GM18858 (cell line): ENCODE data around the gene OLFM1.

Experiments used
- ATAC-seq: cut with Tn5 transposase; IDR thresholded peaks from one replicate; pipeline ENCODE4 v1.9.1; 2021; ENCODE audit not compliant: unreplicated experiment

Gene OLFM1

GRCh38 chr9:135076143-135076875, 11.2 kb upstream of the OLFM1 start:
- no peak for ATAC-seq

- ATAC-seq, result no peak
Observed at GRCh38 chr9:135076876-135077430, 10.5 kb upstream of the OLFM1 start.

- no peak for ATAC-seq
Observed at GRCh38 chr9:135077497-135078200, 9.8 kb upstream of the OLFM1 start.

GRCh38 chr9:135078361-135078821, 9.1 kb upstream of the OLFM1 start:
- ATAC-seq, result no peak

- no peak for ATAC-seq
Observed at GRCh38 chr9:135079018-135079417, 8.4 kb upstream of the OLFM1 start.

GRCh38 chr9:135079676-135080075, 7.8 kb upstream of the OLFM1 start:
- ATAC-seq, result no peak

GRCh38 chr9:135080286-135081263, 6.9 kb upstream of the OLFM1 start:
- ATAC-seq, result no peak

- no peak for ATAC-seq
Observed at GRCh38 chr9:135081264-135081660, 6.2 kb upstream of the OLFM1 start.

- no peak for ATAC-seq
Observed at GRCh38 chr9:135081731-135082130, 5.7 kb upstream of the OLFM1 start.

- no peak for ATAC-seq
Observed at GRCh38 chr9:135082536-135082935, 4.9 kb upstream of the OLFM1 start.

- ATAC-seq, result no peak
Observed at GRCh38 chr9:135083241-135083810, 4.1 kb upstream of the OLFM1 start.

- ATAC-seq, result no peak
Observed at GRCh38 chr9:135083831-135084230, 3.6 kb upstream of the OLFM1 start.

GRCh38 chr9:135084262-135084661, 3.2 kb upstream of the OLFM1 start:
- ATAC-seq, result no peak

GRCh38 chr9:135084881-135085760, 2.3 kb upstream of the OLFM1 start:
- ATAC-seq, result no peak

- ATAC-seq, result no peak
Observed at GRCh38 chr9:135085830-135086546, 1.5 kb upstream of the OLFM1 start.

- ATAC-seq, result no peak
Observed at GRCh38 chr9:135086597-135087488, 625 bp upstream of the OLFM1 start.

- ATAC-seq, result no peak
Observed at GRCh38 chr9:135087899-135088347, 455 bp downstream of the OLFM1 start.
